Hypothalamus (tissue), 51 donors: ENCODE results near the gene C2CD2L.
"Not testable (repeated sequence)": the region's sequence is repeated elsewhere in the genome, so short reads cannot be mapped to it uniquely, and the experiment has no call there.

ENCODE experiments used
- DNase-seq, 51 donors: peaks; one replicate each; lab custom pipeline; 2025; lab: John Stamatoyannopoulos, UW

The C2CD2L gene

GRCh38 chr11:119106564-119107537, at the start of gene C2CD2L:
C2CD2L (plus strand) TSS chr11:119107344; CDS start chr11:119107742, 398 bp downstream.
- peak; percentile 14 to 93 (median 81) for DNase-seq

GRCh38 chr11:119059128-119059527, 48.0 kb upstream of the C2CD2L start:
- DNase-seq = not testable (repeated sequence)

- no peak for DNase-seq
Observed at GRCh38 chr11:119061256-119061655, 45.9 kb upstream of the C2CD2L start.

- DNase-seq = no peak
Observed at GRCh38 chr11:119062779-119063178, 44.4 kb upstream of the C2CD2L start.

GRCh38 chr11:119065369-119065768, 41.8 kb upstream of the C2CD2L start:
- DNase-seq = peak in 2 of 51 donors; percentile 2 to 6

GRCh38 chr11:119067371-119068222, 39.5 kb upstream of the C2CD2L start, which contains the start of gene VPS11:
VPS11 (plus strand) TSS chr11:119067818; CDS start chr11:119067824, 6 bp downstream.
- peak; percentile 78 to 97 (median 94) for DNase-seq

- no peak for DNase-seq
Observed at GRCh38 chr11:119077839-119078238, 29.3 kb upstream of the C2CD2L start.

GRCh38 chr11:119078675-119079420, 28.3 kb upstream of the C2CD2L start:
- DNase-seq = no peak

- DNase-seq = peak in 29 of 51 donors; percentile 9 to 77 (median 43)
Observed at GRCh38 chr11:119081682-119082260, 25.4 kb upstream of the C2CD2L start.

GRCh38 chr11:119084663-119085436, 22.3 kb upstream of the C2CD2L start, which contains the start of gene HMBS:
HMBS (plus strand) TSS chr11:119084881; CDS start chr11:119085034, 153 bp downstream.
- peak; percentile 81 to 100 (median 92) for DNase-seq

GRCh38 chr11:119085437-119085847, 21.7 kb upstream of the C2CD2L start:
- peak in 1 of 51 donors; percentile 46 for DNase-seq

GRCh38 chr11:119087123-119087522, 20.0 kb upstream of the C2CD2L start:
- DNase-seq = no peak

GRCh38 chr11:119087747-119088241, 19.4 kb upstream of the C2CD2L start:
- no peak for DNase-seq

GRCh38 chr11:119088406-119088805, 18.7 kb upstream of the C2CD2L start:
- DNase-seq = no peak

GRCh38 chr11:119089319-119089718, 17.8 kb upstream of the C2CD2L start:
- no peak for DNase-seq

GRCh38 chr11:119091178-119091577, 16.0 kb upstream of the C2CD2L start:
- DNase-seq = no peak

- DNase-seq = no peak
Observed at GRCh38 chr11:119091966-119092879, 14.9 kb upstream of the C2CD2L start.
